Rectal smooth muscle tissue (tissue), 1 donor: Measurements from ENCODE around the gene NFX1.
"Not testable (repeated sequence)": the region's sequence is repeated elsewhere in the genome, so short reads cannot be mapped to it uniquely, and the experiment has no call there.

Experiments used
- H3K27ac ChIP-seq: one replicate; pipeline ENCODE4 v1.7.0; 2013; ENCODE audit warnings: low read depth, low read length, inconsistent platforms
- H3K27me3 ChIP-seq: one replicate; pipeline ENCODE4 v1.7.0; 2013; ENCODE audit warnings: low read length; ENCODE audit not compliant: control insufficient read depth, insufficient read depth
- H3K36me3 ChIP-seq: one replicate; pipeline ENCODE4 v1.7.0; 2013; ENCODE audit warnings: low read length; ENCODE audit not compliant: control insufficient read depth, insufficient read depth
- H3K4me1 ChIP-seq: one replicate; pipeline ENCODE4 v1.7.0; 2013; ENCODE audit warnings: low read length; ENCODE audit not compliant: control insufficient read depth, insufficient read depth
- H3K4me3 ChIP-seq: one replicate; pipeline ENCODE4 v1.7.0; 2013; ENCODE audit warnings: low read length
- H3K9ac ChIP-seq: one replicate; pipeline ENCODE4 v1.7.0; 2013; ENCODE audit warnings: low read length

NFX1 gene

DNA sequence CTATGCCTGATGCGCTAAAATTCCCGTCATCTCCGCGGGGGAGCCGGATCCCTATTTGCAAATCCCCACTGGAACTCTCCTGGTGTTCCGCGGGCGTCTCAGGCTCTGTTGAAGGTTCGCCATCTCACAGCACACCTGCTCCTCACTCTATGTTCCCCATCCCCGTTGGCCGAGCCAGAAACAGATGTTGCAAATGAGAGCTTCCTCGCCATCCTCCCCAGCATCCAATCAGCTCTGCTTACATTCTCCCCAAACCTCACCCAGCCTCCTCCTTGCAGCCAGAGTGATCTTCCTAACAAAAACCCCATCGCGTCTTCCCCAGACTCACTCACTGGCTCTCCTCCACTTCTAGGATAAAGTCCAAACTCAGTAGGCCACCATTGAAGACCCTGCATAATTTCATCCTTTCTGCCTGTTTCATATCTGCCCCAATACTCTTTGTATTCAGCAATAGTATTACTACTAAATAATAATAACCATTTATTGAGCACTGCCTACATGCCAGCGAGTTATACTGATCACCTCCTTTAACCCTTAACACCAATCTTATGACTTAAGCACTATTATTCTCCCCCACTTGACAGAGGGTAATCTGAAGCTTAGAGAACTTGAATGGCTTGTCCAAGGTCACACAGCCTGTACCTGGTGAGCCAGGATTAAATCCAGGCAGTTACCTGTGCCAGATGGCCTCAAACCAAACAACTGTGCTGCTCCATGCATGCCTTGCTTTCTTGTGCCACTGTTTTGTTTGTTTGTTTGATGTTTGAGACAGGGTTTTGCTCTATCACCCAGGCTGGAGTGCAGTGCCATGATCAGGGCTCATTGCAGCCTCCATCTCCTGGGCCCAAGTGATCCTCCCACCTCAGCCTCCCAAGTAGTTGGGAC is 98.0 kb downstream of the NFX1 start:
- Histone ChIP-seq H3K27me3 (no peaks in the 10 kb centered on the region), H3K9ac (no peak overlapping the region), H3K36me3 (no peaks in the 10 kb centered on the region), H3K27ac (no peak overlapping the region), H3K4me1 (peaks cover 2% of the 10 kb centered on the region), H3K4me3 (no peak overlapping the region)

DNA sequence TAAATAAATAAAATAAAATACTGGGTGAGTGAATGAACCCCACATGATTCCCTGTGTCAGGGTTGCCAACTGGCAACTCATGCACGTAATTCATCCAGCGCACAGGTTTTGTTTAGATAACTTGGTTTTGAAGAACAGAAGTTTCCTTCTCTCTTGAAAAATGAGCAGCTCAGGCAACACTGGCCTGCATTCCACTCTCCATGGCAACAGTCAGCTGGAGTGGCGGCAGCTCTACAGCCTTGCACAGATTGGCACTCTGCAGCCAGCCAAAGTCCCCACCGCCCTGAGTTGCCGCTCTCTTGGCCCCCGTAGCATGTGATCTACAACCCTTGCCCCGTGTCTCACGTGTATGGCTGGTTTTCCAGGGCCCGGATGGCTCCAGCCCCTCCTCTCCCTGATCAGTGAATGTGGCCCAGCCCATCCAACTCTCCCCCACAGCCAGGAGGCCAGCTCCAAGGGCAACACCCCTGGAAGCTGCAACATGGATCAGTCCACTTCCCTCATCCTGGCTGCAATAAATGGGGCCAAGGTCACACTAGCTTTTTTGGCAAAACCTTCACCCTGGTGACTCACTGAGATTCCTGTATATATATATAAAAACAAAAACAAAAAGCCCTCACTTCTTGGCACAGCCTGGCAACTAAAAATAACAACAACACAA is 100.9 kb downstream of the NFX1 start:
- H3K27me3 ChIP-seq, H3K4me1 ChIP-seq, H3K4me3 ChIP-seq, H3K36me3 ChIP-seq, H3K9ac ChIP-seq: not testable (repeated sequence)
- H3K27ac ChIP-seq: peak overlapping the region; percentile 68

DNA sequence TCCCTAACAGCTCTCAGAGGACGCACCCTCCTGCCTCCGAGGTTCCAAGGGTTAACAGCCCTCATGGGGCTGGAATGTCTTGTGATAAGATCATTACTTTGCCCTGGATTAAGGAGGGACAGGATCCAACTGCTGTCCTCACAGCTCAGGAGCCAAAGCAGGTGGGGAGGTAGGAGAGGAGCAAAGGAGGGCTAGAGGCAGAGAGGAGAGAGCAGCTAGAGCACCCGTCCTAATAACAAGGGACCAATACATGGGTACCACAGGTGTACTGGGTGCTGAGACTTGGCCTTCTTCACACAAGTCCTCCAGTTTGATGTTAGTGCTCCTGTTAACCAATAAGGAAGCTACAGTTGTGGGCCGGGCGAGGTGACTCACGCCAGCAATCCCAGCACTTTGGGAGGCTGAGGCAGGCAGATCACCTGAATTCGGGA is 102.3 kb downstream of the NFX1 start:
- not testable (repeated sequence) for H3K36me3 ChIP-seq, H3K27ac ChIP-seq, H3K9ac ChIP-seq, H3K4me3 ChIP-seq, H3K27me3 ChIP-seq, H3K4me1 ChIP-seq

DNA sequence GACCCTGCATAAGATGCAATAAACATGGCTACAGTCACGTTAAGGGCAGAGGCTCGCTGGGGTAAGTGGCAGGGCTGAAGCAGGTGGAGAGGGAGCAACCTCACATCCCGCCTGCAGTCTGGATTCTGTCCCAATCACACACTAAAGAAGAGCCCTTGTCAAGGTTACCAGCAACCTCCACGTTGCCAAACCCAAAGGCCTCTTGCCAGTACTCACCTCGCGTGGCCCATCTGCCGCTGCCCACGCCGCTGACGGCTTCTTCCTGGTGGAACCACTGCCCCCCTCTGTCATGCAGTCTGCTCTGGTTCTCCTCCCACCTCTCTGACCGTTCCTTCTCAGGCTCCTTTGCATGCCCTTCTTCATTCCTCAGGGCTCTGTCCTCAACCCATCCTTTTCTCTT is 103.3 kb downstream of the NFX1 start:
- no peak overlapping the region for H3K9ac ChIP-seq

DNA sequence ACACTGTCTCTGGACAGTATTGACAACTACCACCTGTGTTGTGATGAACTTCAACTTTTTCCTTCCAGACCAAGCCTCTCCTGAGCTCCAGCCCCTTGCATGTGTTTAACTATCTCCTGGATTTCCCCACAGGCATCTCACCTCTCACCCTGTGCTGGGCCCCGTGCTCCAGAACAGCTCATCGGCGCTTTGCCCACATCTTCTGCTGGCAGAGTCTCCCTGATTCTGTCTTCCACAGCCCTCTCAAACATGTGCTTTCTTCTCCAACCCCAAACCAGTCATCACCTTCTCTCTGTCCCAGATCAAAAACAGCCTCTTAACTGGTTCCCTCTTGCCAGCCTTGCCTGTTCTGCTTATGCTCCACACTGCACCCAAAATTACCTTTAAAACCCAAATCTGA is 103.7 kb downstream of the NFX1 start:
- not testable (repeated sequence) for H3K4me3 ChIP-seq, H3K27me3 ChIP-seq, H3K36me3 ChIP-seq, H3K4me1 ChIP-seq, H3K9ac ChIP-seq, H3K27ac ChIP-seq

More for the DNA sequence above, 103.3 kb downstream of the NFX1 start:
- H3K27me3 ChIP-seq: no peaks in the 10 kb centered on the region
- no peak overlapping the region for H3K27ac ChIP-seq
- H3K36me3 ChIP-seq: no peaks in the 10 kb centered on the region
- H3K4me3 ChIP-seq: no peak overlapping the region
- H3K4me1 ChIP-seq: peaks cover 2% of the 10 kb centered on the region

DNA sequence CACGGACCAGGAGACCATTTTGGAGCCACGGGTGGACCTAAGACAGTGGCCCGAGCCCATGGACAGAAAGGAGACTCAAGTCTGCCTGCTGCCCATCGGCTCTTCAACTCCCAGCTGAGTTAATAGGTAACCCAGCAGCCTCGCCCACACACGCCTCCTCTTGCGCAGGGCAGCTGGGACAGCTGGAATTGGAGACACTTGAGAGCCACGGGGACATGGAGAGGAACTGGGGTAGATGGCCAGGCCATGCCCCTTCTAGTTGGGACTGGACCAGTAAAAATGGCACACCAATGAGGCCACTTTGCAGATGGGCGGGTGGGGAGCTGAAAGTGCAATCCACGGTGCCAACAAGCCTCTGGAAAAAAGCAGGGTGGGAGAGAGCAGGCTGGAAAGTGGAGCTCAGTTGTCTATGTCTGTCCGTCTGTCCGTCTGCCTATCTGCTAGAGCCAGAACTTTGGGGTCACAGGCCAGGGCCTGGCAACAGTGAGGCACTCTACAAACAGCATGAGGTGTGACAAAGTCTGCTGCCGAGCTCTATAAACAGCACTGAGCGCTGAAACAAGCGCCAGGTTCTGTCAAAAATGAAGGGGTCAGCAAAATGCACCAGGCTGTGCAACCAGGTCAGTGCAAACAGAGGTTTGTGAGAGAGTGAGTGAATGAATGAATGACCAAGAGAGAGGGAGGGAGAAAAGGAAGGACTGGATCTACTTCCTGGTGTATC is 105.0 kb downstream of the NFX1 start:
- not testable (repeated sequence) for H3K4me3 ChIP-seq, H3K27me3 ChIP-seq, H3K27ac ChIP-seq, H3K4me1 ChIP-seq, H3K9ac ChIP-seq, H3K36me3 ChIP-seq

DNA sequence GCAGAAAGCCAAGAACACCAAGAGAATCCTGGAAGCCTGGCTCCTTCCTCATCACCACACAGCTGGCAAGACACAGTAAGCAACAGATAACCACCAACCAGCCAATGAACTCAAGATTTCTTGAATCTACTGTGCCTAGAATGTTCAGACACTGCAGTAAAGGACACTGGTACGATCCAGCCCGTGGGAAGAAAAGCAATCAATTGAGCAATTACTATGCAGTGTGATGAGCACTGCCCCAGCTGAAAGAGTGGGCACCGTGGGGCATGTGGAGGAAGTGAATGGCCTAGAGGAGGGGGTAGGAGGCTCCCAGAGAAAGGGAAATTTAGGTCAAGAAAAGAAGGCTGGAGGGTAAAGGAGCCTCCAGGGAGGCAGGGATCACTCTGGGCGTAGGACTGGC is 107.5 kb downstream of the NFX1 start:
- not testable (repeated sequence) for H3K4me1 ChIP-seq, H3K27ac ChIP-seq, H3K36me3 ChIP-seq

DNA sequence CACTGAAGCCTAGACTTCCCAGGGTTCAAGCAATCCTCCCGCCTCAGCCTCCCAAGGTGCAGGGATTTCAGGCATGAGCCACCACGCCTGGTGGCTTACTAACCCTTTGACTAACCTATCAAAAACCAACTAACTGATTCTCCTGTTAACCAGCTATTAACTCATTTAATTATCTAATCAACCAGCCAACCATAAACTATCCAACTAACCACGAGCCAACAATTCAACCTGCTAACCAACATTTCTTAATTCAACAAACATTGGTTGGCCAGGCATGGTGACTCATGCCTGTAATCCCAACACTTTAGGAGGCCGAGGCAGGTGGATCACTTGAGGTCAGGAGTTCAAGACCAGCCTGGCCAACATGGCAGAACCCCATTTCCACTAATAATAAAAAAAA is 108.7 kb downstream of the NFX1 start:
- H3K4me3 ChIP-seq, H3K4me1 ChIP-seq, H3K36me3 ChIP-seq, H3K9ac ChIP-seq, H3K27ac ChIP-seq, H3K27me3 ChIP-seq: not testable (repeated sequence)

More for the DNA sequence above, 107.5 kb downstream of the NFX1 start:
- H3K9ac ChIP-seq, H3K4me3 ChIP-seq, H3K27me3 ChIP-seq: not testable (repeated sequence)

DNA sequence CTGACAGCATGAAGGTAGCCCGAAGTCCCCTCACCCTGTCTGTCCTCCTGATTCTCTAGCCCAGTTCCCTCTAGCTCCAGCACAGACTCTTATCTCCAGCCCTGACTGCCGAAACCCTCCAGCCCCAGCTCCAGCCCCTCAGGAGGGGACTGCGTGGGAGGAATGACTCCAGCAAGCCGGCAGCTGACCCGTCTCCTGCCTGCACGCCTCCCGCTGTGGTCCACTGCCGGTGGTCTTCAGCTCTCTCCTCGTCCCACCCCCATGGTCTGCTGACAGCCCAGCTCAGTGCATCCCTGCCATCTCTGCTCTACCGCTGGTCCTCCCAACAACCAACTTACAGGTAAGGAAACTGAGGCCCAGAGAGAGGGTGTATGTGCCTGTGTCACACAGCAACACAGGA is 111.5 kb downstream of the NFX1 start:
- not testable (repeated sequence) for H3K27me3 ChIP-seq, H3K4me3 ChIP-seq, H3K4me1 ChIP-seq, H3K27ac ChIP-seq, H3K9ac ChIP-seq, H3K36me3 ChIP-seq

DNA sequence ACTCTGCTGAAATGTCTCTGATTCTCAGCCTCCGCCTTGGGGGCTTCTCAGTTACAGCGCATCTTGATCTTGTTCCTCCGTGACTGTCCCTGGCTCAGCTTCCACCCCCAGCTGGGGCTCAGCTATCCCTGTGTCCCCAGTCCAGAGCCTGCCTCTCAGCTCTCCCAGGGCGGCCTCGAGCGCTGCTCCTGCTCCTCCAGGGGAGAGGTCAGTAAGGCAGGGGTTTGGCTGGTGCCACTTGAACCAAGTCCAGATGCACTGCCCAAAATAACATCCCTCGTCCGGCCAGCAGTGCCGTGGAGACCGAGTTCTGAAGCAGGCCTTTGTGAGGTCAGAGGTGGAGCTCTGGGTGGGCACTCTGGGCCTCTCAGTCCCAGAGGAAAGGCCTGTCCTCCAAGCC is 112.1 kb downstream of the NFX1 start, which contains the start of gene AQP7:
Gene AQP7 (minus strand): TSS at position 198 of the 400 bp plus-strand sequence. CDS start 1,306 bp downstream, outside the sequence.
- not testable (repeated sequence) for H3K4me1 ChIP-seq, H3K36me3 ChIP-seq, H3K4me3 ChIP-seq, H3K27me3 ChIP-seq, H3K9ac ChIP-seq, H3K27ac ChIP-seq

DNA sequence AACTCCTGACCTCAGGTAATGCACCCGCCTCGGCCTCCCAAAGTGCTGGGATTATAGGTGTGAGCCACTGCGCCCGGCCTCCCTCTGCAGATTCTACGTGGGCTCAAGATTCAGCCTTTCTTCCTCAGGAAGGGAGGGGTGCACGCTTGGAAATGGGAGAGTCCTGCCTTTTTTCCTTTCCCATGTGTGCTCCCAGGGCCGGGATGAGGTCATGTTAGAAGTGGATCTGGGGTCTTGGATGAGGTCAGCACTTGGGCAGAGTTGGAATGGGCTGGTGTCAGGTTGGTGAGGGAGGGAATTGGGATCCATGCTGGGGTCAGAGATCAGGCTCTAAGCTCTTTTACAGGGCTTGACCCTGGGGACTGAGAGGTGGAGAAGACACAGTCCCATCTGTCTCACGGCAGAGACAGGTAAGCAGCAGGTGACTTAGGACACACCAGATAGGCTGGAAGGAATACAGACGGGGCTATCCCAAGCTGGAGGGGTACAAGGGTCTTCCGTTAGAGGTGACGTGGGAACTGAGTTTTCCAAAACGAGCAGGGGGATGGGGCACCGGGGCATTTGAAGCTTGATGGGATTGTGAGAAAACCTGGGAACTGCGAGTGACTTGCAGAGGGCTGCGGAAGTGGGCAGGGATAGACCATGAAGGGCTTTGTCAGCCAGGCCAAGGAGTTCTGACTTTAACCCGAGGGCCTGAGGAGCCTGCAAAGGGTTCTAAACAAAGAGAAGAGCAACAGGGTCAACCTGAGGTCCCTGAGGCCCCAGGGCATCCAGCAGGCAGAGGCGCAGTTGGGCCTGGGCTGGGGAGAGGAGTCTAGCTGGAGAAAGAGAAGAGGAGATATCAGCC is 113.8 kb downstream of the NFX1 start:
- H3K36me3 ChIP-seq: no peaks in the 10 kb centered on the region
- H3K9ac ChIP-seq: no peak overlapping the region
- no peaks in the 10 kb centered on the region for H3K4me1 ChIP-seq
- H3K27me3 ChIP-seq: no peaks in the 10 kb centered on the region
- no peak overlapping the region for H3K27ac ChIP-seq
- no peak overlapping the region for H3K4me3 ChIP-seq
